WTC11 (cell line): ENCODE results near the gene DCLK1. TPM values are rescaled to one million over a fixed set of nuclear protein-coding genes. Genes with fewer than 3 reads are reported as not detected.

Experiments
- ATAC-seq: fragments of 200-7000 bp; cut with Tn5 transposase; 2 replicates; pipeline ENCODE4 v1.10.0; 2021; ENCODE audit warnings: mild to moderate bottlenecking, moderate library complexity
- CTCF ChIA-PET: fragments of 300-600 bp; sonication (Branson Sonifier 250); formaldehyde crosslinking; loops from one replicate; lab custom pipeline; 2021; ENCODE audit warnings: antibody characterized with exemption; lab: Charles Lee
- POLR2A ChIA-PET: fragments of 350-600 bp; sonication (Branson Sonifier 250); formaldehyde crosslinking; loops from one replicate; lab custom pipeline; 2021; ENCODE audit warnings: antibody characterized with exemption; lab: Charles Lee
- DNase-seq: peaks from one replicate; pipeline ENCODE4 v3.0.0; 2021; ENCODE audit warnings: low spot score
- H3K27ac Mint-ChIP-seq: 2 replicates; pipeline ENCODE4 v1.8.0; 2021; ENCODE audit warnings: mixed read lengths
- H3K27me3 Mint-ChIP-seq: 2 replicates; pipeline ENCODE4 v1.8.0; 2021; ENCODE audit warnings: low read depth, mild to moderate bottlenecking, moderate library complexity, mixed read lengths
- H3K36me3 Mint-ChIP-seq: 2 replicates; pipeline ENCODE4 v1.8.0; 2021; ENCODE audit warnings: mixed read lengths
- H3K4me1 Mint-ChIP-seq: 2 replicates; pipeline ENCODE4 v1.8.0; 2022; ENCODE audit warnings: mixed read lengths
- H3K4me3 Mint-ChIP-seq: 2 replicates; pipeline ENCODE4 v1.8.0; 2021; ENCODE audit warnings: mild to moderate bottlenecking, moderate library complexity, mixed read lengths
- H3K9me3 Mint-ChIP-seq: 2 replicates; pipeline ENCODE4 v1.8.0; 2021; ENCODE audit warnings: mixed read lengths
- ATF1 ChIP-seq: sonication (generic); formaldehyde crosslinking; IDR thresholded peaks from 2 replicates; pipeline ENCODE4 v1.8.1; 2023; ENCODE audit warnings: mild to moderate bottlenecking, moderate library complexity, missing genetic modification reagents
- GTF2I ChIP-seq: fragments of 250-450 bp; sonication (Bioruptor Pico); conservative IDR thresholded peaks from 2 replicates; pipeline ENCODE4 v1.4.0; 2021; ENCODE audit warnings: mild to moderate bottlenecking
- IRF1 ChIP-seq: sonication (generic); formaldehyde crosslinking; IDR thresholded peaks from 2 replicates; pipeline ENCODE4 v1.8.0; 2023; ENCODE audit warnings: missing genetic modification reagents
- JAZF1 ChIP-seq: fragments of 250-450 bp; sonication (Bioruptor Pico); IDR thresholded peaks from 2 replicates; pipeline ENCODE4 v1.9.0; 2021; ENCODE audit warnings: moderate library complexity, mild to moderate bottlenecking, inconsistent platforms
- NFE2L1 ChIP-seq: sonication (generic); formaldehyde crosslinking; IDR thresholded peaks from 2 replicates; pipeline ENCODE4 v1.8.1; 2023; ENCODE audit warnings: missing genetic modification reagents
- NFYB ChIP-seq: sonication (generic); formaldehyde crosslinking; conservative IDR thresholded peaks from 2 replicates; pipeline ENCODE4 v1.8.0; 2022; ENCODE audit warnings: low read depth, missing genetic modification reagents
- USF1 ChIP-seq: sonication (generic); formaldehyde crosslinking; IDR thresholded peaks from 2 replicates; pipeline ENCODE4 v1.8.0; 2022; ENCODE audit warnings: mild to moderate bottlenecking, missing genetic modification reagents
- ZBTB21 ChIP-seq: sonication (generic); formaldehyde crosslinking; IDR thresholded peaks from 2 replicates; pipeline ENCODE4 v1.8.1; 2023; ENCODE audit warnings: mild to moderate bottlenecking, missing genetic modification reagents, borderline replicate concordance
- ZMAT4 ChIP-seq: fragments of 250-450 bp; sonication (Bioruptor Pico); IDR thresholded peaks from 2 replicates; pipeline ENCODE4 v1.9.0; 2021; ENCODE audit warnings: mild to moderate bottlenecking
- ZNF281 ChIP-seq: sonication (generic); formaldehyde crosslinking; IDR thresholded peaks from 2 replicates; pipeline ENCODE4 v1.8.0; 2023; ENCODE audit warnings: mild to moderate bottlenecking, missing genetic modification reagents
- ZNF423 ChIP-seq: fragments of 250-450 bp; sonication (Bioruptor Pico); IDR thresholded peaks from 2 replicates; pipeline ENCODE4 v2.1.2; 2022; ENCODE audit warnings: mild to moderate bottlenecking, moderate library complexity
- ZNF512 ChIP-seq: sonication (generic); formaldehyde crosslinking; IDR thresholded peaks from 2 replicates; pipeline ENCODE4 v1.8.1; 2022; ENCODE audit warnings: missing genetic modification reagents, borderline replicate concordance
- total RNA-seq: library from RNA; stranded (reverse); gene quantifications from 3 replicates; pipeline ENCODE4 v1.2.3, GENCODE V29; 2021
- TF ChIP-seq, protein P1 (sequence below): sonication (generic); formaldehyde crosslinking; IDR thresholded peaks from 2 replicates; pipeline ENCODE4 v1.8.0; 2022; ENCODE audit warnings: mild to moderate bottlenecking, missing genetic modification reagents
- TF ChIP-seq, protein P2 (sequence below): sonication (generic); formaldehyde crosslinking; conservative IDR thresholded peaks from 2 replicates; pipeline ENCODE4 v1.8.1; 2023; ENCODE audit warnings: mild to moderate bottlenecking, low read depth, missing genetic modification reagents, moderate library complexity

The DCLK1 gene
- total RNA-seq, 1 experiment from 2014 or later: 18.5 TPM

DNA sequence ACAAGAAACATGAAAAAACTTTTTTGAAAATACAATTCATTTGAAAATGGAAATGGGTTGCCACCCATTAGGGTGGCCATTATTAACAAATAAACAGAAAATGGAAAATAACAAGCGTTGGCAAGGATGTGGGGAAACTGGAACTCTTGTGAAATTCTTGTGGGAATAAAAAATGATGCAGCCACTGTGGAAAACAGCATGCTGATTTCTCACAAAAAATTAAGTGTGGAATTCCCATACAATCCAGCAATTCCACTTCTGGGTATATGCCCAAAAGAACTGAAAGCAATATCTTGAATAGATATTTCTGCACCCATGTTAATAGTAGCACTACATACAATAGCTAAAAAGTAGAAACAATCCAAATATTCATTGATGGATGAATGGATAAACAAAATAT lies 165.2 kb downstream of the DCLK1 start:
- Mint-ChIP-seq H3K27ac (no peak overlapping the region), H3K27me3 (no peaks in the 10 kb centered on the region), H3K36me3 (peaks cover 41% of the 10 kb centered on the region), H3K9me3 (peaks cover 49% of the 10 kb centered on the region), H3K4me3 (no peak overlapping the region), H3K4me1 (peaks cover 12% of the 10 kb centered on the region)
- ATAC-seq (no peak), DNase-seq (no peak)
- CTCF ChIA-PET: no interaction called here
- POLR2A ChIA-PET: no interaction called here
- no peak for TF ChIP-seq NFE2L1
- no peak for TF ChIP-seq ZNF281 (CRISPR knock-in tag)
- TF ChIP-seq JAZF1 (CRISPR knock-in tag): no peak
- no peak for TF ChIP-seq USF1 (CRISPR knock-in tag)
- TF ChIP-seq ZBTB21: no peak
- TF ChIP-seq ZMAT4 (CRISPR knock-in tag): no peak

GRCh38 chr13:35965226-35965927 lies 165.8 kb downstream of the DCLK1 start:
- TF ChIP-seq, protein P1, sequence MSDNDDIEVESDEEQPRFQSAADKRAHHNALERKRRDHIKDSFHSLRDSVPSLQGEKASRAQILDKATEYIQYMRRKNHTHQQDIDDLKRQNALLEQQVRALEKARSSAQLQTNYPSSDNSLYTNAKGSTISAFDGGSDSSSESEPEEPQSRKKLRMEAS (CRISPR knock-in tag): no peak
- TF ChIP-seq IRF1 (CRISPR knock-in tag) (no peak), ATF1 (CRISPR knock-in tag) (no peak), ZNF512 (CRISPR knock-in tag) (no peak), ZNF423 (no peak), NFYB (no peak), GTF2I (CRISPR knock-in tag) (no peak)
- TF ChIP-seq, protein P2, sequence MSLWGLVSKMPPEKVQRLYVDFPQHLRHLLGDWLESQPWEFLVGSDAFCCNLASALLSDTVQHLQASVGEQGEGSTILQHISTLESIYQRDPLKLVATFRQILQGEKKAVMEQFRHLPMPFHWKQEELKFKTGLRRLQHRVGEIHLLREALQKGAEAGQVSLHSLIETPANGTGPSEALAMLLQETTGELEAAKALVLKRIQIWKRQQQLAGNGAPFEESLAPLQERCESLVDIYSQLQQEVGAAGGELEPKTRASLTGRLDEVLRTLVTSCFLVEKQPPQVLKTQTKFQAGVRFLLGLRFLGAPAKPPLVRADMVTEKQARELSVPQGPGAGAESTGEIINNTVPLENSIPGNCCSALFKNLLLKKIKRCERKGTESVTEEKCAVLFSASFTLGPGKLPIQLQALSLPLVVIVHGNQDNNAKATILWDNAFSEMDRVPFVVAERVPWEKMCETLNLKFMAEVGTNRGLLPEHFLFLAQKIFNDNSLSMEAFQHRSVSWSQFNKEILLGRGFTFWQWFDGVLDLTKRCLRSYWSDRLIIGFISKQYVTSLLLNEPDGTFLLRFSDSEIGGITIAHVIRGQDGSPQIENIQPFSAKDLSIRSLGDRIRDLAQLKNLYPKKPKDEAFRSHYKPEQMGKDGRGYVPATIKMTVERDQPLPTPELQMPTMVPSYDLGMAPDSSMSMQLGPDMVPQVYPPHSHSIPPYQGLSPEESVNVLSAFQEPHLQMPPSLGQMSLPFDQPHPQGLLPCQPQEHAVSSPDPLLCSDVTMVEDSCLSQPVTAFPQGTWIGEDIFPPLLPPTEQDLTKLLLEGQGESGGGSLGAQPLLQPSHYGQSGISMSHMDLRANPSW (CRISPR knock-in tag): no peak
- ATAC-seq (no peak), DNase-seq (no peak)
- Mint-ChIP-seq H3K27ac (no peak overlapping the region), H3K4me1 (peaks cover 12% of the 10 kb centered on the region), H3K4me3 (no peak overlapping the region), H3K27me3 (no peaks in the 10 kb centered on the region), H3K9me3 (peaks cover 43% of the 10 kb centered on the region), H3K36me3 (peaks cover 37% of the 10 kb centered on the region)
- CTCF ChIA-PET: no interaction called here
- POLR2A ChIA-PET: no interaction called here
